Stimulated activated CD4-positive, alpha-beta T cell treated with anti-CD3 and anti-CD28 coated beads, Interleukin-1b, Interleukin-23, amount 100 ng/mL, for 4 hours (primary cell): ENCODE results near the gene DBH.
A peak's percentile ranks its signal among the peaks of the same experiment; 100 is the strongest.

Experiments
- DNase-seq, 2 donors: peaks; one replicate each; pipeline ENCODE4 v3.0.0-alpha.2; 2020; ENCODE audit warnings: low read depth in 2 of 2

DBH gene

GRCh38 chr9:133643978-133644760 lies 8.0 kb downstream of the DBH start:
- DNase-seq = no peak

- DNase-seq = no peak
Measured at GRCh38 chr9:133645021-133645765, 9.0 kb downstream of the DBH start.

- no peak for DNase-seq
Measured at GRCh38 chr9:133647148-133647547, 11.0 kb downstream of the DBH start.

GRCh38 chr9:133647765-133648469 lies 11.8 kb downstream of the DBH start:
- no peak for DNase-seq

GRCh38 chr9:133649194-133649593 lies 13.0 kb downstream of the DBH start:
- no peak for DNase-seq

- DNase-seq = no peak
Measured at GRCh38 chr9:133650026-133650425, 13.9 kb downstream of the DBH start.

- DNase-seq = no peak
Measured at GRCh38 chr9:133653638-133654037, 17.5 kb downstream of the DBH start.

GRCh38 chr9:133654736-133655657 lies 18.8 kb downstream of the DBH start:
- DNase-seq = no peak

- no peak for DNase-seq
Measured at GRCh38 chr9:133655701-133656100, 19.5 kb downstream of the DBH start.

GRCh38 chr9:133656211-133657119 lies 20.3 kb downstream of the DBH start:
- peak; percentile 13 to 39 for DNase-seq

GRCh38 chr9:133657120-133657661 lies 21.0 kb downstream of the DBH start:
- no peak for DNase-seq

GRCh38 chr9:133658442-133659431 lies 22.6 kb downstream of the DBH start:
- peak in 1 of 2 donors; percentile 26 for DNase-seq

- DNase-seq = no peak
Measured at GRCh38 chr9:133659516-133659915, 23.4 kb downstream of the DBH start.

GRCh38 chr9:133661846-133662540 lies 25.8 kb downstream of the DBH start:
- DNase-seq = no peak

- no peak for DNase-seq
Measured at GRCh38 chr9:133664173-133665050, 28.2 kb downstream of the DBH start.

- DNase-seq = no peak
Measured at GRCh38 chr9:133665096-133665495, 28.9 kb downstream of the DBH start.

- DNase-seq = no peak
Measured at GRCh38 chr9:133665535-133665934, 29.4 kb downstream of the DBH start.
